Measurements from ENCODE around the gene CTXN1.

The CTXN1 gene

GRCh38 chr19:7887408-7888144, 38.4 kb downstream of the CTXN1 start:
- no peak overlapping the region for H3K4me3 ChIP-seq

GRCh38 chr19:7885818-7886217, 40.1 kb downstream of the CTXN1 start:
- H3K4me1 ChIP-seq, result peaks cover 0 to 10% (median 2%) of the 10 kb centered on the region in 4 donors
- no peaks in the 10 kb centered on the region for H3K9me3 ChIP-seq
- H3K4me3 ChIP-seq, result no peak overlapping the region
- intact Hi-C loops (cut with DNase I; ENCODE audit: low total_unique reads), result no loop called here
- H3K27ac ChIP-seq, result no peak overlapping the region
- peaks cover 0 to 24% of the 10 kb centered on the region in 2 donors for H3K27me3 ChIP-seq
- DNase-seq, result no peak
- no peak for TF ChIP-seq CTCF (IDR thresholded peaks at IDR 0.05)
- H3K36me3 ChIP-seq, result no peaks in the 10 kb centered on the region

More at GRCh38 chr19:7887408-7888144, 38.4 kb downstream of the CTXN1 start:
- Histone ChIP-seq H3K9me3 (no peaks in the 10 kb centered on the region), H3K4me1 (peaks cover 0 to 10% (median 2%) of the 10 kb centered on the region in 4 donors), H3K27ac (no peak overlapping the region), H3K36me3 (no peaks in the 10 kb centered on the region), H3K27me3 (peaks cover 0 to 36% of the 10 kb centered on the region in 2 donors)
- intact Hi-C loops (cut with DNase I; ENCODE audit: low total_unique reads), result no loop called here
- no peak for TF ChIP-seq CTCF (IDR thresholded peaks at IDR 0.05)
- no peak for DNase-seq

- no peaks in the 10 kb centered on the region for H3K9me3 ChIP-seq
- intact Hi-C loops (cut with DNase I; ENCODE audit: low total_unique reads), result no loop called here
- no peak overlapping the region for H3K4me3 ChIP-seq
- no peak for TF ChIP-seq CTCF (IDR thresholded peaks at IDR 0.05)
- H3K27me3 ChIP-seq, result peaks cover 0 to 24% of the 10 kb centered on the region in 2 donors
- DNase-seq, result no peak
- H3K27ac ChIP-seq, result no peak overlapping the region
- H3K4me1 ChIP-seq, result peaks cover 0 to 10% (median 2%) of the 10 kb centered on the region in 4 donors
- no peaks in the 10 kb centered on the region for H3K36me3 ChIP-seq
Measured at GRCh38 chr19:7883796-7884570, 42.0 kb downstream of the CTXN1 start.

- TF ChIP-seq CTCF (IDR thresholded peaks at IDR 0.05), result no peak
- Histone ChIP-seq H3K9me3 (no peaks in the 10 kb centered on the region), H3K36me3 (no peaks in the 10 kb centered on the region), H3K27ac (no peak overlapping the region), H3K27me3 (peaks cover 0 to 19% of the 10 kb centered on the region in 2 donors), H3K4me1 (peaks cover 0 to 2% (median 0%) of the 10 kb centered on the region in 4 donors), H3K4me3 (no peak overlapping the region)
- intact Hi-C loops (cut with DNase I; ENCODE audit: low total_unique reads), result no loop called here
- DNase-seq, result no peak
Measured at GRCh38 chr19:7883105-7883504, 42.8 kb downstream of the CTXN1 start.

- no peaks in the 10 kb centered on the region for H3K4me1 ChIP-seq
- DNase-seq, result no peak
- H3K27me3 ChIP-seq, result peaks cover 0 to 10% of the 10 kb centered on the region in 2 donors
- no peak overlapping the region for H3K27ac ChIP-seq
- intact Hi-C loops (cut with DNase I; ENCODE audit: low total_unique reads), result no loop called here
- no peaks in the 10 kb centered on the region for H3K9me3 ChIP-seq
- H3K36me3 ChIP-seq, result no peaks in the 10 kb centered on the region
- TF ChIP-seq CTCF (IDR thresholded peaks at IDR 0.05), result no peak
- no peak overlapping the region for H3K4me3 ChIP-seq
Measured at GRCh38 chr19:7881910-7882309, 44.0 kb downstream of the CTXN1 start.
